ENCODE measurements around the gene ANGEL1. TPM values are rescaled to one million over a fixed set of nuclear protein-coding genes. Genes with fewer than 3 reads are reported as not detected.
A peak's percentile ranks its signal among the peaks of the same experiment; 100 is the strongest.

Gene ANGEL1
- total RNA-seq, 1 experiment from 2014 or later = 23.0 TPM

DNA sequence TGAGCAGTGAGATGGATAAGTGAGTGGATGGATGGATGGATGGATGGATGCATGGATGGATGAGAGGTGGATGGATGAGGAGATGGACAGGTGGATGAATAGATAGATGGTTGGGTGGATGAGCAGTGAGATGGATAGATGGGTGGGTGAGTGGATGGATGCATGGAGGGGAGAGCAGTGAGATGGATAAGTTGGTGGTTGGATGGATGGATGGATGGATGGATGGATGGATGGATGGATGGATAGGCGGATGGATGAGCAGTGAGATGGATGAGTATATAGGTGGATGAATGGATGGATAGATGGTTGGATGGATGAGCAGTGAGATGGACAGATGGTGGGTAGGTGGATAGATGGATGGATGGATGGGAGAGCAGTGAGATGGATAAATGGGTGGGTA, 44.1 kb upstream of the ANGEL1 start:
- Histone ChIP-seq H3K9me3 (no peaks in the 10 kb centered on the region), H3K27me3 (replicated peaks; ENCODE audit: control insufficient read depth, insufficient read depth, low read length) (no peaks in the 10 kb centered on the region), H3K4me3 (ENCODE audit: low read depth, low read length) (no peak overlapping the region), H3K36me3 (ENCODE audit: control insufficient read depth, insufficient read depth, low read length) (no peaks in the 10 kb centered on the region), H3K4me1 (no peaks in the 10 kb centered on the region)
- Mint-ChIP-seq H3K36me3 (ENCODE audit: insufficient read depth, unreplicated experiment) (no peaks in the 10 kb centered on the region), H3K4me3 (ENCODE audit: unreplicated experiment) (no peak overlapping the region), H3K27me3 (ENCODE audit: insufficient read depth, unreplicated experiment) (peaks cover 17% of the 10 kb centered on the region), H3K9me3 (ENCODE audit: unreplicated experiment) (no peaks in the 10 kb centered on the region), H3K27ac (ENCODE audit: unreplicated experiment) (no peak overlapping the region), H3K4me1 (ENCODE audit: low read depth, unreplicated experiment) (no peaks in the 10 kb centered on the region)
- ChIA-PET POLR2A (no interaction called here), CTCF (no interaction called here)
- no TSS peak for BruUV-seq (replicated peaks)
- intact Hi-C loops (cut with micrococcal nuclease; ENCODE audit: unreplicated experiment) = no loop called here
- TF ChIP-seq, protein P1, sequence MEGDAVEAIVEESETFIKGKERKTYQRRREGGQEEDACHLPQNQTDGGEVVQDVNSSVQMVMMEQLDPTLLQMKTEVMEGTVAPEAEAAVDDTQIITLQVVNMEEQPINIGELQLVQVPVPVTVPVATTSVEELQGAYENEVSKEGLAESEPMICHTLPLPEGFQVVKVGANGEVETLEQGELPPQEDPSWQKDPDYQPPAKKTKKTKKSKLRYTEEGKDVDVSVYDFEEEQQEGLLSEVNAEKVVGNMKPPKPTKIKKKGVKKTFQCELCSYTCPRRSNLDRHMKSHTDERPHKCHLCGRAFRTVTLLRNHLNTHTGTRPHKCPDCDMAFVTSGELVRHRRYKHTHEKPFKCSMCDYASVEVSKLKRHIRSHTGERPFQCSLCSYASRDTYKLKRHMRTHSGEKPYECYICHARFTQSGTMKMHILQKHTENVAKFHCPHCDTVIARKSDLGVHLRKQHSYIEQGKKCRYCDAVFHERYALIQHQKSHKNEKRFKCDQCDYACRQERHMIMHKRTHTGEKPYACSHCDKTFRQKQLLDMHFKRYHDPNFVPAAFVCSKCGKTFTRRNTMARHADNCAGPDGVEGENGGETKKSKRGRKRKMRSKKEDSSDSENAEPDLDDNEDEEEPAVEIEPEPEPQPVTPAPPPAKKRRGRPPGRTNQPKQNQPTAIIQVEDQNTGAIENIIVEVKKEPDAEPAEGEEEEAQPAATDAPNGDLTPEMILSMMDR (IDR thresholded peaks at IDR 0.05; ENCODE audit: insufficient read depth in 1 of 2, low read depth in 1 of 2, low read length in 1 of 2, severe bottlenecking in 1 of 2, unreplicated experiment in 1 of 2) = no peak
- no peak for DNase-seq

DNA sequence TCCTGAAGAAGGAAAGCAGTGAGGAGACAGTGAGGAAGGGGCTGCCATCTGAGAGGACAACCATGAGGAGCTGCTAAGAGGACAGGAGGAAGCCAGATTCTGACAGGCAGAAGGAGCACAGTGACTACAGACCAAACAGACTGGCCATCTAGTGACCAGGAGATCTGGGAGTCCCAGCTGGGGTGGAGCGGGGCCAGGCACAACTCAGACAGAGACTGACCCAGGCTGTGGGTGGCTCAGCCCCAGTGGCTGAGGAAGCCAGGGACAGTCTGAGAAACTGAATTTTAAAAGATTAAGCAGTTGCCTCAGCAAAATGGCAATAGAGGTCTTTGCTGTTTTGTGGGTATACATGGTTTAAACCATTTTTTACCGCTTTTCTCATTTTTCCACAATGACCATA, 42.4 kb upstream of the ANGEL1 start:
- TF ChIP-seq, protein P1 (IDR thresholded peaks at IDR 0.05; ENCODE audit: insufficient read depth in 1 of 2, low read depth in 1 of 2, low read length in 1 of 2, severe bottlenecking in 1 of 2, unreplicated experiment in 1 of 2) = no peak
- Histone ChIP-seq H3K36me3 (ENCODE audit: control insufficient read depth, insufficient read depth, low read length) (no peaks in the 10 kb centered on the region), H3K27me3 (replicated peaks; ENCODE audit: control insufficient read depth, insufficient read depth, low read length) (no peaks in the 10 kb centered on the region), H3K4me3 (ENCODE audit: low read depth, low read length) (no peak overlapping the region), H3K4me1 (no peaks in the 10 kb centered on the region), H3K9me3 (no peaks in the 10 kb centered on the region)
- intact Hi-C loops (cut with micrococcal nuclease; ENCODE audit: unreplicated experiment) = no loop called here
- Mint-ChIP-seq H3K27ac (ENCODE audit: unreplicated experiment) (no peak overlapping the region), H3K9me3 (ENCODE audit: unreplicated experiment) (no peaks in the 10 kb centered on the region), H3K27me3 (ENCODE audit: insufficient read depth, unreplicated experiment) (peaks cover 17% of the 10 kb centered on the region), H3K4me3 (ENCODE audit: unreplicated experiment) (no peak overlapping the region), H3K36me3 (ENCODE audit: insufficient read depth, unreplicated experiment) (no peaks in the 10 kb centered on the region), H3K4me1 (ENCODE audit: low read depth, unreplicated experiment) (no peaks in the 10 kb centered on the region)
- no peak for DNase-seq
- no TSS peak for BruUV-seq (replicated peaks)
- POLR2A ChIA-PET = no interaction called here
- CTCF ChIA-PET = no interaction called here

GRCh38 chr14:76848879-76849278, 36.2 kb upstream of the ANGEL1 start:
- POLR2A ChIA-PET = no interaction called here
- H3K4me3 Mint-ChIP-seq (ENCODE audit: unreplicated experiment) = no peak overlapping the region
- no peaks in the 10 kb centered on the region for H3K9me3 ChIP-seq
- H3K27me3 ChIP-seq (replicated peaks; ENCODE audit: control insufficient read depth, insufficient read depth, low read length) = no peaks in the 10 kb centered on the region
- no TSS peak for BruUV-seq (replicated peaks)
- intact Hi-C loops (cut with micrococcal nuclease; ENCODE audit: unreplicated experiment) = no loop called here
- no peak for DNase-seq
- H3K9me3 Mint-ChIP-seq (ENCODE audit: unreplicated experiment) = no peaks in the 10 kb centered on the region
- CTCF ChIA-PET = interaction anchor here (0.7 to 1.3 kb wide), 2 partner anchors 27 to 65 kb away, joined by 3 read pairs; no protein-coding TSS in a partner anchor
- H3K36me3 Mint-ChIP-seq (ENCODE audit: insufficient read depth, unreplicated experiment) = no peaks in the 10 kb centered on the region
- no peak overlapping the region for H3K27ac Mint-ChIP-seq (ENCODE audit: unreplicated experiment)
- TF ChIP-seq, protein P1 (IDR thresholded peaks at IDR 0.05; ENCODE audit: insufficient read depth in 1 of 2, low read depth in 1 of 2, low read length in 1 of 2, severe bottlenecking in 1 of 2, unreplicated experiment in 1 of 2) = peak in 1 of 2 experiments; percentile 7
- H3K27me3 Mint-ChIP-seq (ENCODE audit: insufficient read depth, unreplicated experiment) = peaks cover 7% of the 10 kb centered on the region
- H3K4me3 ChIP-seq (ENCODE audit: low read depth, low read length) = no peak overlapping the region
- H3K36me3 ChIP-seq (ENCODE audit: control insufficient read depth, insufficient read depth, low read length) = no peaks in the 10 kb centered on the region
- H3K4me1 ChIP-seq = 0 out of 2 replicates have a peak, but pooled peaks cover 3% of the 10 kb centered on the region
- peaks cover 8% of the 10 kb centered on the region for H3K4me1 Mint-ChIP-seq (ENCODE audit: low read depth, unreplicated experiment)

Data from Caco-2 (cell line).